Fibroblast of lung (primary cell): ENCODE results near the gene APOD.

Experiments
- CTCF ChIP-seq, 2 donors: IDR thresholded peaks in 1 of 2; conservative IDR thresholded peaks in 1 of 2; 1 replicate in 1 of 2; 2 replicates in 1 of 2; pipeline ENCODE4 v1.5.1; 2011 to 2012; ENCODE audit warnings: low read length in 2 of 2, control low read depth in 1 of 2, inconsistent platforms in 1 of 2, low read depth in 1 of 2, mild to moderate bottlenecking in 1 of 2
- EZH2 ChIP-seq: IDR thresholded peaks from 2 replicates; pipeline ENCODE4 v1.5.1; 2012; ENCODE audit warnings: low read length, control low read depth, mild to moderate bottlenecking; ENCODE audit errors: missing control alignments

GRCh38 chr3:195579281-195579680 lies 4.5 kb downstream of the APOD start:
- TF ChIP-seq CTCF (conservative IDR thresholded peaks at IDR 0.05 in 1 of 2, IDR thresholded peaks at IDR 0.05 in 1 of 2; ENCODE audit: low read depth in 1 of 2, low read length in 2 of 2) = no peak
- TF ChIP-seq EZH2 = no peak
